ENCODE results near the gene RAB36. TPM values are rescaled to one million over a fixed set of nuclear protein-coding genes. Genes with fewer than 3 reads are reported as not detected.
A peak's percentile ranks its signal among the peaks of the same experiment; 100 is the strongest.
"Not testable (repeated sequence)": the region's sequence is repeated elsewhere in the genome, so short reads cannot be mapped to it uniquely, and the experiment has no call there.

Gene RAB36
- total RNA-seq, 1 experiment from 2014 or later, result 1.9 TPM

DNA sequence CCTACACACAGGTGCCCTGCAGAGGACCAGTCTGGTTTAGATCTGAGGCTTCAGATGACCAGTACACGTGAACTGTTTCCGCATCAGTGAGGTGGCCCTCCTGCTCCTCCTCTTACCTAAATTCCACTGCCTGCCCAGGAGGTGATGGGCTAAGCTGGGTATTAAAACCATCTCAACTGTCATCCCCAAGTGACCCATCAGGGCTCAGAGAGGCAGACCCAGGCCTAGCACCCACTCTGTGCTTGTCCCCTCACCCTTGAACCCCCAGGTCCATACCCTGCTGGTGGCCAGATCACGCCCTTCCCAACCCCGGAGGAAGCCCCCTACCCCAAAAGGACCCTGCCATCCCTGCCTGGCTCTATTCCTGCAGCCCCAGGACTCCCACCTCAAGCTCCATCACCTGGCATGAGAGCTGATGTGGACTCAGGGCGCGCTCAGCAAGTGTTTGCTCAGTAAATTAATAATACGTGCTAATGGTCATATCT, 24.8 kb upstream of the RAB36 start:
- no peak for DNase-seq (ENCODE audit: low read depth)

DNA sequence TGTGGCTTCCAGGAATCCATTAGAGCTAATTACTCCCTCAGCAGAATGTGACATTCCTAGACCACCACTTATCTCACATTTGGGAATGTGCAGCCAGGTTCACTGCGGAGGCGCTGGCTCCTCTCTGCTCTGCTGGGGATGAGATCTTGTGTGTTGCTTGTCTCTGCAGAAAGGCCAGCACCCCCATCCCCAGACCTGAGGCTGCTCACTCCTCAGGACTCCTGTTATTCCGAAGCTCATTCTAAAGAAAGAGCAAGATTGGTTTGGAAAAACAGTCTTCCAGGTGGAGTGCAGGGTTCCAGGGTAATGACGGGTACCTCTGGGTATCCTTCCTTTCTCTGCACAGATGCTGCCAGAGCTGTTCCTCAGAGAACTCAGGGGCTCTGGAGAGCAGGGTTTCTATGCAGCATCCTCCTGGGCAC, 24.3 kb upstream of the RAB36 start:
- no peak for DNase-seq (ENCODE audit: low read depth)

DNA sequence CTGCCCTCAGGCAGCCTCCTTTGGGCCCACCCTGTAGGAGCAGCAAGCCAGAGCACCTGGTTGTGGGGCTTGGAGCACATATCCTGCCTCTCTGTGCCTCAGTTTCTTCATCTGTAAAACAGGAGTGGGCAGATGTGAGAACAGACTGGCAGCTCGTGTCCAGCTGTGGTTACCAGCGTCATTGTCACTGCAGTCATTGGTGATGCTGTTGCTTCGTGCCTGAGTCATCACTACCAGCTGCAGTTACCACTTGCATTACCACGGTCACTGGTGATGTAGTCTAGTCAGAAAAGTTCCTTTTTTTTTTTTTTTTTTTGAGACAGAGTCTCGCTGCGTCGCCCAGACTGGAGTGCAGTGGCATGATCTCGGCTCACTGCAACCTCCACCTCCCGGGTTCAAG, 23.9 kb upstream of the RAB36 start:
- no peak for DNase-seq (ENCODE audit: low read depth)

DNA sequence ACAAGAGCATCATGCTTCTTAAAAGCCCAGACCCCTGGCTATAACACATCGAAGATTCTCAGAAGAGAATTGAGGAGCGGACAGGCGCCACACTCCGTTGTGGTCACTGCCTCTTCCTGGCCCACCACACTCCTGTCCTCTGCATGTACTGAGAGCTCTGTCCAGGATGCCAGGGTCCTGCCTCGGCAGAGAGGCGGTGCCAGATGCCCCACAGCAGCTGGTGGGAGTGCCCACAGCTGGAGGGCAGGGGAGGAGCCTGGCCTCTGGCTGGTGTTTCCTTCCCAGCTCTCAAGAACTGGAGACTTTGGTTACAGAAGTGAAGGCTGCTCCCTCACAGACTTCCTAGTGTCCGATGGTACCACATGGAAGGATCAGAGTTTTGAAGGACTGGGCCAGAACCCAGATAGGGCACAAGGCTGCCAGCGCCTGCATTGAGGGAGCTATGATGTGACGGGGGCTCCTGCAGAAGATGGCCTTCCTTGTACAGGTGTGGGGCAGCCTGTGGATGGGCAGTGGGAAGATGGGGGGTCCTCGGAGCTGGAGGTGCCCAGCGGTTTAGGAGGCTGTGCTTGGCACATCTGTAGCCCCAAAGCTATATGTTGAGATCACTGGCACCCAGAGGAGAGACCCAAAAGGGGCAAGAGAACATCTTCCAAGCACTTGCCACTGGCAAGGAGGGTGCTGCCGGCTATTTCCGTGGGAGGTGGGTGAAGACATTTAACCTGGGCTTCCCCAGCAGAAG, 22.9 kb upstream of the RAB36 start:
- DNase-seq (ENCODE audit: low read depth), result no peak

DNA sequence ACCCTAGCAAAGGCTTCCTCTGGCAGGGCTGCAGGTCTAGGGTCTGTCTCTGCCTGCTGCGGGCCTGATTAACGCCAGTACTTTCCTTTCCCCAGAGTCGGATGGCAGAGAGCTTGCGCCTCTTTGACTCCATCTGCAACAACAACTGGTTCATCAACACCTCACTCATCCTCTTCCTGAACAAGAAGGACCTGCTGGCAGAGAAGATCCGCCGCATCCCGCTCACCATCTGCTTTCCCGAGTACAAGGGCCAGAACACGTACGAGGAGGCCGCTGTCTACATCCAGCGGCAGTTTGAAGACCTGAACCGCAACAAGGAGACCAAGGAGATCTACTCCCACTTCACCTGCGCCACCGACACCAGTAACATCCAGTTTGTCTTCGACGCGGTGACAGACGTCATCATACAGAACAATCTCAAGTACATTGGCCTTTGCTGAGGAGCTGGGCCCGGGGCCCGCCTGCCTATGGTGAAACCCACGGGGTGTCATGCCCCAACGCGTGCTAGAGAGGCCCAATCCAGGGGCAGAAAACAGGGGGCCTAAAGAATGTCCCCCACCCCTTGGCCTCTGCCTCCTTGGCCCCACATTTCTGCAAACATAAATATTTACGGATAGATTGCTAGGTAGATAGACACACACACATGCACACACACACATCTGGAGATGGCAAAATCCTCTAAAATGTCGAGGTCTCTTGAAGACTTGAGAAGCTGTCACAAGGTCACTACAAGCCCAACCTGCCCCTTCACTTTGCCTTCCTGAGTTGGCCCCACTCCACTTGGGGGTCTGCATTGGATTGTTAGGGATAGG, 22.1 kb upstream of the RAB36 start:
- DNase-seq (ENCODE audit: low read depth), result no peak

DNA sequence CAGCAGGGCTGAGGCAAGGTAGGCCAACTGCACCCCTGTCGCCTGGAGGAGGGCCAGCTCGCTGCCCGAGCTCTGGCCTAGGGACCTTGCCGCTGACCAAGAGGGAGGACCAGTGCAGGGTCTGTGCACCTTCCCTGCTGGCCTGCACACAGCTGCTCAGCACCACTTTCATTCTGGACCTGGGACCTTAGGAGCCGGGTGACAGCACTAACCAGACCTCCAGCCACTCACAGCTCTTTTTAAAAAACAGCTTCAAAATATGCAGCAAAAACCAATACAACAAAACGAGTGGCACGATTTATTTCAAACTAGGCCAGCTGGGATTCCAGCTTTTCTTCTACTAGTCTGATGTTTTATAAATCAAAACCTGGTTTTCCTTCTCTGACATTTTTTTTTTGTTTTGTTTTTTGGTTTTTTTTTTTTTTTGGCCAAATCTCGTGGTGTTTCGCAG, 21.4 kb upstream of the RAB36 start:
- no peak for DNase-seq (ENCODE audit: low read depth)

DNA sequence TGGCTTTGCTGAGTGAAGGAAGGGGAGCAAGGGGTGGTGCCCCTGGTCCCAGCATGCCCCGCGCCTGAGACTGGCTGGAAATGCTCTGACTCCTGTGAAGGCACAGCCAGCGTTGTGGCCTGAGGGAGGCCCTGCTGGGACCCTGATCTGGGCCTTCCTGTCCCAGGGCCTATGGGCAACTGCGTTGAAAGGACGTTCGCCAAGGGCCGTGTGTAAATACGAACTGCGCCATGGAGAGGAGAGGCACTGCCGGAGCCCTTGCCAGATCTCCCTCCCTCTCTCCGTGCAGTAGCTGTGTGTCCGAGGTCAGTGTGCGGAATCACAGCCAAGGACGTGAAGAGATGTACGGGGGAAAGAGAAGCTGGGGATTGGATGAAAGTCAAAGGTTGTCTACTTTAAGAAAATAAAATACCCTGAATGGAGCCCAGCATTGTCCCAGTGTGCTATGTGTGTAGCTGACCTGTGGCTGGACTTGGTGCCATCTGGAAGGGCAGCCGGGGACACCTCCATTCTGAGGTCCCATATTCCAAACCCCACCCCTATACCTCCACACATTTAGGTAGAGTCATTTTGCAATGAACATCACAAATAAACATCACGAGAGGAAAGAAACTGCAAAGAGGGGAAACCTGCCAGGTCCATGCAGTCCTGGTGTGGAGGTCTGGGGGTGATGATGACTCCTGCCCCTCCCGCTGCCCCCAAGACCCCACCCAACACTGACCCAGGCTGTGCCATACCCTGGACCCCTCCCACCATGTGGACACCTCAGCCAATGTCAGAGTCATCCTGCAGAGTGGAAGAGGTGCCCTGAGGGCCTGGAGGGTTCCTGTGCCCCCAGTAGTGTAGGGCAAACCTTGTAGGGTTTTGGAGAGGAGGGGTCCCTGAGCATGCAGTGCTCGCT, 20.4 kb upstream of the RAB36 start:
- no peak for DNase-seq (ENCODE audit: low read depth)

DNA sequence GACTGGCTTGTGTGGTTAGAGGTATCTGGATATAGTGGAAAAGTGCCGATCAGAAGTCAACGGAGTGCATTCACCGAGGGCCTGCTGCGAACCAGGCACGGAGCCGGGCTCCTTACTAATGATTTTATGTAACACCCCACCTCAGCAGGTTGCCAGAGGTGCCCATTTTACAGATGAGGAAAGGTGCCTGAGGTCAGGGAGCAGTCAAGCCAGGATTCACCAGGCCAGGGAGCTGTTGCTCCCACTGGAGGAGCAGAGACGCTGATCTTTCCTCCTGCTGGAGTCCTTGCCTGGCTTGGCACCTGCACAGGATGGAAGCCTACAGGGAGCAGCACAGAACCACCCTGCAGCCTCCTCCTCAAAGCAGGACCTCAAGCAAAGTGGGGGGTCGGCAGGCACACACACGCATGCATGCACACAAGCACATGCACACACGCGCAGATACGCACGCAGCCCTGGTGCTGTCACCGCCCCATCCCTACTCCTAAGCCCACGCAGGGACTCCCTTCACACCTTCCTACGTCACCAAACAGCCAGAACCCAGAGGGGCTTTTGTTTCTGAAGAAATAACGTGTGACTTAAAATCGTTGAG, 19.7 kb upstream of the RAB36 start:
- DNase-seq (ENCODE audit: low read depth), result no peak

DNA sequence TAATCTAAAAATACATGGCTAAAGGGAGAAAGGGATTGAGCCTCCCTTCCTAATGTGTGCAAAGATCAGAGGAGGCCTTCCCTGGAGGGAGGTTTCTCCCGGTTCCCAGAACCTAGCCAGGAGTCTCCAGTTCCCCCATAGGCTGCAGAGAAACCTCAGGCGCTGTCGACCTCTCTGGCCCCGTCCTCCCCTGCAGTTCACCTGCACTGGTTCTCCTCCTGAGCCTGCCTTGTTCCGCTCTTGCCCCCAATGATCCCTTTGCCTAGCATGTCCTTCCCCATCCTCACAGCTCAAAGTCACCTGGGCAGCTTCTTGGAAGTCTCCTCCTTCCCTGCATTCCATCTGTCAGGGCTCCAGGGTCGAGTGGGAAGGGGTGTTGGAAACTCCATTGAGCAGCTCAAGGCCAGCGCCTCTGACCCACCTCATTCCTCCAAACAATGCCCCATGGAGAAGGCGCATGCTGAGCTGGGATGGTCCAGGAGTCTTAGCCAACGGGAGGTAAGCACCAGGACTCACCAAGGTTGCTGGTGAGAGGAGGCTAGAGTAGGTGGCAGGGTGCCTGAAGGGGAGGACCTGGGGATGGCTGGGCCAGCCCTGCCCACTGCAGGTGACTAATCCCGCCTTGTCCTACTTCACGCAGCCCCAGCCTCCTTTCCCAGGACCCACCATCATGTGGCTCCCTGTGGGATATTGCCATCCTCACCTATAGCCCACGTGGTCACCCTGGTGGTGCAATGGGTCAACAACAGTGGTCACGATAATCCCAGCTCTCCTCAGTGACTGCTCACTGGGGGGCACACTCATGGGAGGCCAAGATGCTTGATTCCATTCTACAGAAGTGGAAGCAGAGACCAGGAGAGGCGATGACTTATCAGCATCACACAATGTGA, 18.9 kb upstream of the RAB36 start:
- no peak for DNase-seq (ENCODE audit: low read depth)

DNA sequence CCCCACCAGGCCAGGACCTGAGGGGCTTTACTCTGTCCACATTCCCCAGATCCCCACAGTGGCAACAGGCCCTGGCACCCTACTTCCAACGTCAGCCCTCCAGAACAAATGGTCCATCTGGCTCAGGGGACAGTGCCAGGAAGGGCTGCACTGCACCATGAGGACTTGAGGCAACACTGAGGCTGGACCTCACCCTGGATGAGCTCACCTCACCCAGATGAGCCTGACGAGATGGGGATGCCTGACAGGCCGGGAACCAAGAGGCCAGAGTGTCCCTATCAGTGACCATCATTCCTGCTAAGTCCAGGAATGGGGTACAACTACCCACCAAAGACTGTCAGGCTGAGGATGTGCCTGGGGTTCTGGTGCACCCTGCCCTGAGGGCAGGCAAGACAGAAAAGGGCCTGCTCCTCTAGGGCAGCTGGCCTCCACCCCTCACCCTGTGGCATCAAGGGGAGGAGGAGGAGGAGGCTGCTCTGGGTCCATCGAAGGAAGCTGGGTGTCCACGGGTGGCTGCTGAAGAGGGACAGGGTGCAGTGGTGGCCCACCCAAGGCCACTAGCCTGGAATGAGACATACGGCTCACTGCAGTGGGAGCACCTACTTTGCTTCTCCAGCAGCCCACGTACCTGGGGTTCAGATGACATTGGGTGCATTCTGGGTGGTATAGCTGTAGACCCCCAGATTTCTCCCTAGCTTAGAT, 18.1 kb upstream of the RAB36 start:
- no peak for DNase-seq (ENCODE audit: low read depth)

DNA sequence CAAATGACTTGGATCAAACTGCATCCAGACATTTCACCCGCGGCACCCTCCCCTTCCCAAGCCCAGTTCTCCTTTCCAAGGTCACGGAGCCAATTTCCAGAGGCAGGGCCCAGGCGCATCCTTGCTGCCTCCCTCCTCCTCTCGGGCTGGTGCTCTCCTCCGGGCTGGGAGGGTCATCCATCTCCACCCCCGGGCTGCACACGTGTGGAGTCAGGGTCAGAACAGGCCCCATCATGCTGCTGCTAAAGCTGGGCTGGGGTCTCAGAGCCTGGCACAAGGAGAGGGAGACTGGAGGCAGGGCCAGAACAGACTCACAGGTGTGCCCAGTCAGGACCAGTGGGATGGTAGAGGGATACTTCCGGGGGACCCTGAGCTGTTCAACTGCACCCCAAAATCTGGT, 17.5 kb upstream of the RAB36 start:
- DNase-seq (ENCODE audit: low read depth), result no peak

DNA sequence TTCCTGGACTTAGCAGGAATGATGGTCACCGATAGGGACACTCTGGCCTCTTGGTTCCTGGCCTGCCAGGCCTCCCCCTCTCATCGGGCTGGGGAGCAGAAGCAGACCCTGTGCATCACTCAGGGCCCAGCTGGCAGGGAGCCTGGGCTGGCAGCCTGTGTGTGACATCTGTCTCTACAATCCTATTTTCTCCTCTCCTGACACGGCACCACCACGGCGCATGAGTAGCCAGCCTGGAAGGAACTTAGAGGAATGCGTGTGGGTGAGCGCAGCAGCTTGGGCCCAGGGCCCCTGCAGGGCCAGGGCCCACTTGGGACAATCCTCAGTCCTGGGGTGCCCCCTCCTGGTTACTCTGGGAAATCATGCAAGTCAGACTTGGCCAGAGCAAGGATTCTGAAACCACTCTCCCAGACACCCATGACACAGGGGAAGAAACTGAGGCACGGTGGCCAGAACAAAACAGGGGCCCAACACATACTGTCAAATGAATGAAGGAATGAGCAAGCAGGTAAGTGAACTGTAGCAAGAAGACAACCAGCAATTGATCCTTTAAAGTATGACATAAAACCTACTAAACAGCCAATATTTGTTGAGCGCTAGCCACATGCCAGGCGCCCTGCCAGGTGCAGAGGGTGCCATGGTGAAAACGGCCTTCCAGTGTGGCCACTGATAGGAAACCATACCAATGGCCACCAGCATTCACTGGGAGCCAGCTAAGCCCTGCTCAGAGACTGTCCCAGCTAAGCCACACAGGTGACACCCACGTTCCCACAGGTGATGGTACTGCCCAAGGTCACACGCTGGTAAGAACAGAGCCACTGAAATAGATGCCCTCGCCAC, 16.8 kb upstream of the RAB36 start:
- DNase-seq (ENCODE audit: low read depth), result peak; percentile 53

DNA sequence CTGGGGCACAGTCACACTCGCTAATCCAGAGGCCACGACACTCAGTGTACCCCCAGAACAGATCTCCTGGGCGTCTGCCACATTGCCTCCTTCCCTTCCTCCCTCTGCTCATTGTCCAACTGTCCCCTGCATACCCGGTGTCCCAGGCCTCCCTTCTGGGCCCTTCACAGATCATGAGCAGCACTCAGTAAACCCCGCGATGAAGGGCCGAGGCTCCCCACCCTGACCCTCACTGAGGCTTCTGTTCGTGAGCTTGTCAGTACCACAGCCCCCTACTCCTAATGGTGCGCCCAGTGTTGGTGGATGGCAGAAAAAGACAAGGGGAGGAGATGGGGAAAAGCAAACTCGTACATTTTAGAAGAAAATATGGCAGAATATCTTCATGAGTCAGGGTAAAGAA, 16.1 kb upstream of the RAB36 start:
- no peak for DNase-seq (ENCODE audit: low read depth)

DNA sequence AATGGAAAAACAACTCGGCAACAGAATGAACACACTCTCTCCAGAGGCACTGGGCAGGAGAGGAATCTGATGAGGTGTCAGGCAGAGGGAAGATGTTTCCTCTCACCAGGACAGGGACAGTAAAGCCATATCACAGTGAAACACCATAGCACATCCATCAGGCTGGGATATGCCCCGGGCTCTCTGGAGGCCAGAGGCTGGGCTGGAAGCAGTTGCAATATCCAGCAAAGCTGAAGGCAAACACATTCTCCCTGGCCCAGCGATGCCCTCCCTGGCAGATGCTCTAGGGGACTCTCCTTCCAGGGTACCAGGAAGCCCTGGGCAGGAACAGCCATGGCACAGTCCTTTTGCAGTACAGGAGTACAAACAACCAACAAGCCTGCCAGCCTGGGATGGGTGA, 14.6 kb upstream of the RAB36 start:
- no peak for DNase-seq (ENCODE audit: low read depth)

DNA sequence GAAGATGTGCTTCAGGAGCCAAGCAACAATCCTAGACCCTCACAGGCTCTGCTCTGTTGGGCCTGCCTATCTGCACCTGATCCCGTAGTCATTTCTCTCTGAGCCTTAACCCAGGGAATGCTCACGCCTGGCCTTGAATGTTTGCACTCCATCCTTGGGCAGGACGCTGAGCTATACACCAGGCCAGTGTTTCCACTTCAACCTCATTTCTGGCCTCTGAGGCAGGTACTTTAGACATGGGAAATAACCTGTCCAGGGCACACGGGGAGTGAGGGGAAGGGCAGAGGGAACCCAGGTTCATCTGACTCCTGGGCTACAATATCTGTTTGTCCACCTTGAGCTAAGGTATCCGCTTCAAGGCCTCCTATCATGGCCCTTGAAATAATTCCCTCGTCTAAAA, 13.3 kb upstream of the RAB36 start:
- DNase-seq (ENCODE audit: low read depth), result no peak

DNA sequence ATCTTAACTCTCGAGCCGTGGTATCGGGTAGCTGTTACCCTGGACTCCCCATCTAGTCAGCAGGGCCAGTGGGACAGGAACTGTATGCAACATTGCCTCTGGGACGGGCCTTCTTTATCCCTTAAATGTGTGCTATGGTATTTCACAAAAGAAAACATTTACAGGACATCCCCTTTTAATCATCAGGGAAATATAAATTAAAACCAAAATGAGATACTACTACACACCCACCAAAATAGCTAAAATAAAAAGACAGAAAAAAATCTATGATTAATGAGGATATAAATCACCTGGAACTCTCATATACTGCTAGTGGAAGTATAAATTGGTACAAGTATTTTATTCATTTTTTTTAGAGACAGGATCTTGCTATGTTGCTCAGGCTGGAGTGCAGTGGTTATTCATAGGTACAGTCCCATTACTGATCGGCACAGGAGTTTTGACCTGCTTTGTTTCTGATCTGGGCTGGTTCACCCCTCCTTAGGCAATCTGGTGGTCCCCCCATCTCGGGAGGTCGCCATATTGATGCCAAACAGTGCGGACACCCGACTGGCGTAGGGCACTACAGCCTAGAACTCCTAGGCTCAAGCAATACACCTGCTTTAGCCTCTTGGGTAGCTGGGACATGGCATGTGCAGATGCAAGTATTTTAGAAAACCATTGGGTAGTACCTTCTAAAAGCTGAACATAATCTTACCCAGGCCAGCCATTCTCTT, 12.7 kb upstream of the RAB36 start:
- no peak for DNase-seq (ENCODE audit: low read depth)

DNA sequence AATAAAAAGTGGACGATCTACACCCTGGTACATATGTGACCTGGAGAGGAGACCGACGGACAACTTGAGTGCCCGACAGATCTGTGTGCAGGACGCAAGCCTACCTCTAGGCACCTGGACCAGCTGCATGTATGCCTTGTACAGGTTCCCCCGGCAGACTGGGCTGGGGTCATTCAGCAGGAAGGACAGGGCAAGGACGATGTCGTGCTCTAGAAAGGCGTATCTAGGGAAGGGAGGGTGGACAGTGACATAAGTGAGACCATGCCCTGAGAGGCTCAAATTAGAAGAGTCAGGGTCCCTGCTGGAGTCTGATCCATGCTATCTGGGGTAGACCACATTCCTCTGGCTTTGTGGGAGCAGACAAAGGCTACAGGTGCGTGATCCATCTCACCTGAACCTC, 11.4 kb upstream of the RAB36 start:
- no peak for DNase-seq (ENCODE audit: low read depth)

DNA sequence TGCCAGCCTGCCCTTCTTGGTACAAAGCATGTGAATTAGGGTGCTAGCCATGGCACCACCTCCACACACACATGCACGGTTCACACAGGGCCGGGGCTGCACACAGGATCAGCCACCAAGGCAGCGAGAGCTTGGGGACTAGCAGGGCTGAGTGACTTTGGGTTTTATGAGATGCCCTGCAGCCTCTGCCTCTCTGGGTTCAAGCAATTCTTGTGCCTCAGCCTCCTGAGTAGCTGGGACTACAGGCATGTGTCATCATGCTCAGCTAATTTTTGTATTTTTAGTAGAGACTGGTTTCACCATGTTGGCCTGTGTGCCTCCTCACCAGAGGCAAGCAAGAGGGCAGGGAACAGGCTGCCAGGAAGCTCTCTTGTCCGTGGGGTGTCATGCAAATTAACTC, 8.3 kb upstream of the RAB36 start:
- not testable (repeated sequence) for DNase-seq (ENCODE audit: low read depth)

All from HT1080 (cell line).